Aorta (tissue), 5 donors: Measurements from ENCODE around the gene SHE. TPM values are rescaled to one million over a fixed set of nuclear protein-coding genes. Genes with fewer than 3 reads are reported as not detected.

ENCODE experiments used
- ATAC-seq: fragments of 200-7000 bp; cut with Tn5 transposase; one replicate; pipeline ENCODE4 v1.9.1; 2022; ENCODE audit warnings: moderate library complexity; ENCODE audit not compliant: low FRiP score
- DNase-seq, 2 donors: peaks; one replicate each; pipeline ENCODE4 v3.0.0-alpha.2; 2020
- H3K27ac ChIP-seq, 2 donors: one replicate each; pipeline ENCODE4 v1.5.1; 2013; ENCODE audit warnings: low read length in 2 of 2, mild to moderate bottlenecking in 2 of 2, moderate library complexity in 2 of 2, control low read depth in 1 of 2, inconsistent platforms in 1 of 2, low read depth in 1 of 2
- H3K27me3 ChIP-seq, 2 donors: one replicate each; pipeline ENCODE4 v1.6.1; 2013; ENCODE audit warnings: control low read depth in 1 of 2, low read length in 1 of 2, mild to moderate bottlenecking in 1 of 2, moderate library complexity in 1 of 2; ENCODE audit not compliant: insufficient read depth in 2 of 2, control insufficient read depth in 1 of 2
- H3K36me3 ChIP-seq, 2 donors: one replicate each; pipeline ENCODE4 v1.6.1; 2013; ENCODE audit warnings: control low read depth in 1 of 2, low read length in 1 of 2, mild to moderate bottlenecking in 1 of 2; ENCODE audit not compliant: insufficient read depth in 2 of 2, control insufficient read depth in 1 of 2
- H3K4me1 ChIP-seq, 2 donors: one replicate each; pipeline ENCODE4 v1.6.1; 2013; ENCODE audit warnings: low read length in 2 of 2, control low read depth in 1 of 2, mild to moderate bottlenecking in 1 of 2, moderate library complexity in 1 of 2; ENCODE audit not compliant: insufficient read depth in 2 of 2, control insufficient read depth in 1 of 2
- H3K4me3 ChIP-seq, 2 donors: one replicate each; pipeline ENCODE4 v1.5.1; 2013; ENCODE audit warnings: low read length in 2 of 2, control low read depth in 1 of 2, mild to moderate bottlenecking in 1 of 2
- H3K9me3 ChIP-seq: one replicate; pipeline ENCODE4 v1.6.1; 2013; ENCODE audit warnings: mild to moderate bottlenecking, low read length; ENCODE audit not compliant: control insufficient read depth
- WGBS, 2 donors: extraction: QIAGEN DNeasy Blood & Tissue Kit; methylation state at CpG; one replicate each; pipeline ENCODE4 v1.1.7; 2013; 5-methylcytosine and 5-hydroxymethylcytosine counted together
- intact Hi-C, 2 donors: fragments of 100-400 bp; cut with DNase I; formaldehyde crosslinking; loops; one replicate each; pipeline versions ENCODE4 v1.14.2 to v1.15.0; 2022
- polyA plus RNA-seq, 2 donors: library from polyadenylated mRNA; stranded (reverse); fragments of 200-250 nt; gene quantifications; one replicate each; pipeline ENCODE4 v1.2.3, GENCODE V29; 2013
- total RNA-seq, 2 donors: library from RNA; stranded (reverse); fragmentation: NEBNext Ultra II Directional; extraction: Animal tissue kit (Norgen Biotek cat#: 25700); gene quantifications; one replicate each; pipeline ENCODE4 v1.2.1, GENCODE V29; 2021
- donor health status: healthy with polysubstance abuse.
- donor health status: Bipolar disorder and iron deficiency.
- donor health status: DM: no; HTN: no; CAD: no.
- donor health status: DM: no; HTN: no; CAD: no.
- donor health status: DM: yes; HTN: yes; CAD: no.

Gene SHE
- total and polyA plus RNA-seq, 4 donors, result 2.9 to 44.1 (median 13.6) TPM

DNA sequence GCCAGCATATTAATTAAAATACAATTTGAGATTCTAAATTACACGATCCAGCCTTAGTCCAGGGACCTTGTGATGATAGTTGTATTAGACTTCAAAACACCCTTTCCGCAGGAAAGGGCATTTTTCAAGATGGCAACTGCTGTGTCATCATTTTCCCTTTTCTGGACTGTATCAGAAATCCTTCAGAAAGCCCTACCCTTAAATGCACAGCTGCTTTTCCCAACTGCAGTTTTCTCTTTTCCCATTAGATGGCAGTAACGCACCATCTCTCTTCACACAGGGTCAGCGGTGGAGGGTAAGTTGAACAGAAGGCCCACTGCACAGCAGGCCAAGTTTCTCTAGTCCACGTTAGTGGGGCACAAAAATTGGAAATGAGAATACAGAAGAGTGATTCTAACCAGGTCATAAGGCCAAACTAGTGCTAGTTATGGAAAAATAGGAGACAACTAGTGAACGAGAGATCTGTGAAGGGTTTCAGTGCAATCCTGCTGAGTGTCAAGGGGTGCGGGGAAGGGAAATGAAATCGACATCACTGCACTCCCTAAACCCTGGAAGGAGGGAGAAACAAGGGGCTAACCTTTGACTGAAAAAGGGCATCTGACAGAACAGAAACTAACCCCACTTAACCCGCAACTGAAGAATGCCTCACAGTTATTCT lies 22.3 kb downstream of the SHE start:
- Histone ChIP-seq H3K9me3 (no peaks in the 10 kb centered on the region), H3K27ac (no peak overlapping the region), H3K4me1 (no peaks in the 10 kb centered on the region), H3K4me3 (no peak overlapping the region), H3K36me3 (no peaks in the 10 kb centered on the region), H3K27me3 (no peaks in the 10 kb centered on the region)
- 40% methylated on average over 9 of the region's 9 CpGs for WGBS, 2 donors
- ATAC-seq, result peak; percentile 94
- peak in 1 of 2 donors; percentile 56 for DNase-seq
- intact Hi-C loops, result loop anchor here (5.0 kb wide), 3 partner anchors 67 to 602 kb away; no protein-coding TSS in a partner anchor

DNA sequence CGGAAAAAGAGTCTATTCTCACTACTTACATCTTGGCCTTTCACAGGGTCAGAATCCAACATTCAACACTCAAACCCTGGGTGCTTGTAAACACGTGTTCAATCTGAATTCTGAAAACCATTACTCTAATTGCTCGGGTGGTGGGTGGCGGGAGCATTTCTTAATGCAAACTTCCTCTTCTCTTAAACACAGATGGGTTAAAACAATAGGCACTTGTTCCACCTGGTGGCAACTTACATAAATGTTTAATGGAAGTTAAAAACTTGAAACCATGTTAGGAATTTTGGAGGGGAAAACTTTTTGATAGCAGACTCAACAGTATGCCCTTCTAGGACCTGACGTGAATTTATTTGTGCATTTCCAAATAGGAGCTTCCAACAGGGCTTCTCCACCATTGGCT lies 23.6 kb downstream of the SHE start:
- intact Hi-C loops, result no loop called here
- DNase-seq (no peak), ATAC-seq (no peak)
- WGBS, 2 donors, result 69 to 75% methylated on average over 5 of the region's 5 CpGs
- H3K4me3 ChIP-seq, result no peak overlapping the region
- no peak overlapping the region for H3K27ac ChIP-seq
- no peaks in the 10 kb centered on the region for H3K36me3 ChIP-seq
- no peaks in the 10 kb centered on the region for H3K4me1 ChIP-seq
- no peaks in the 10 kb centered on the region for H3K27me3 ChIP-seq
- no peaks in the 10 kb centered on the region for H3K9me3 ChIP-seq

DNA sequence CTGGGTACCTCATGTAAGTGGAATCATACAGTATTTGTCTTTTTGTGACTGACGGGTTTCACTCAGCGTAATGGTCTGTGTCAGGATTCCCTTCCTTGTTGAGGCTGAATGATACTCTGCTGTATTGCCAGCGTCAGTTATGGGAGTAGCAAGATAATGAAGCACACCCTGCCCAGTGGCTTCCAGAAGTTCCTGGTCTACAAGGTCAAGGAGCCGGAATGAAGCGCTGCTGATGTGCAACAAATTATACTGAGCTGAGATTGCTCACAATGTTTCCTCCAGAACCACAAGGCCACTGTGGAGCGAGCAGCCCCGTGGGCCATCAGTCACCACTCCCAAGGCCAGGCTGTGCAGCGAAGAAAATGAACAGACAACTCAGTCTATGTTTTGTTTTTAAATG lies 24.2 kb downstream of the SHE start:
- Histone ChIP-seq H3K9me3 (no peaks in the 10 kb centered on the region), H3K27me3 (no peaks in the 10 kb centered on the region), H3K4me1 (no peaks in the 10 kb centered on the region), H3K27ac (no peak overlapping the region), H3K4me3 (no peak overlapping the region), H3K36me3 (no peaks in the 10 kb centered on the region)
- 91% methylated on average over 8 of the region's 8 CpGs for WGBS, 2 donors
- intact Hi-C loops, result no loop called here
- ATAC-seq (no peak), DNase-seq (no peak)

DNA sequence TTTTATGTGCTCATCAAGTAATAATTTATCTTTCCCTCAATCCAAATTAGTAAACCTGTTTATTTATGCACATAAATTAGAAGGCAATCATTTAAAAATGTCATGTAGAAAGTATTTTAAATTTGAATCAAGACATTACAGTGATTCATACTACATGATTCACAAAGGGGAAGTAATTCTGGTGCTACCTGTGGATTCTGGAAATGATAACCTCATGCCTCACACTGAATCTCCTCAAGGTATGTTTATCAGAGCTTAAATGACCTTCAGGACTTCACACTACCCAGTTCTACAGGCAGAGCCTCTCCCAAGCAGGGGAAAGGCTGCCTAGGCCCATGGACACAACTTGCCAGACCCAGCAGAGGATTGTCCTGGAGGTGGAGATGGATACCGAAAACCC lies 25.4 kb downstream of the SHE start:
- Histone ChIP-seq H3K36me3 (no peaks in the 10 kb centered on the region), H3K4me3 (no peak overlapping the region), H3K4me1 (no peaks in the 10 kb centered on the region), H3K27ac (no peak overlapping the region), H3K27me3 (no peaks in the 10 kb centered on the region), H3K9me3 (no peaks in the 10 kb centered on the region)
- 94 to 100% methylated on average over 1 of the region's 1 CpG for WGBS, 2 donors
- intact Hi-C loops, result no loop called here
- DNase-seq (no peak), ATAC-seq (no peak)

DNA sequence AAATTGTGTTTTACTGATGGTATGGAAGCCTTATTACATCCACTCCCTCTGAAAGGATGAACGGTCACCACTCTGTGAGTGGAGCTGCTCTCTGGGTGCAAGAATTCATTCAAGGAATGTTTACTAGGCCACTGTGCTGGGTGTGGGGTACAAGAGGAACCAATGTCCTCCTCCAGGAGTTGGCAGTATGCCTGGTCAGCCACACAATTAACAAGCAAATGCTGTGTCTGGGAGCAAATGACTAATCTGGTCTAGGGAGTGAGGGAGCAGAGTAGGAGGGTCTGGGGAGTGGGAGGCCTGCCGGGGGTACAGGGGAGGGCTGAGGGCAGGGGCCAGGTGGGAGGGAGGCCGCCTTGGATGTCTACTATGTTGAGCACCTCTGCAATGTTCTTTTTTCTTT lies 27.4 kb downstream of the SHE start:
- DNase-seq, result peak in 1 of 2 donors; percentile 70
- WGBS, 2 donors, result 70 to 71% methylated on average over 3 of the region's 3 CpGs
- no peak for ATAC-seq

DNA sequence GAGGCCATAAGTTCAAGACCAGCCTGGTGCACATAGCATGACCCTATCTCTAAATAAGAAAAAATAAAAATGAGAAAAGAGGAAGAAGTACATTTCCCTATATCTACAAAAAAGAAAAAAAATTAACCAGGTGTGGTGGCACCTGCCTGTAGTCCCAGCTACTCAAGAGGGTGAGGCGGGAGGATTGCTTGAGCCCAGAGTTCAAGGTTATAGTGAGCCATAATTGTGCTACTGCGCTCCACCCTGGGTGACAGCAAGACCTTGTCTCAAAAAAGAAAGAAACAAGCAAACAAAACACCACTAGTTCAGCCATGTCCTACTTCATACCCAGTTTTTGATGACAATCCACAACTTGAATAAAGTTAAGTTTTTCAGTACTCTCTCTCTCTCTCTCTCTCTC lies 30.9 kb downstream of the SHE start:
- Histone ChIP-seq H3K9me3 (no peaks in the 10 kb centered on the region), H3K4me3 (no peak overlapping the region), H3K27me3 (no peaks in the 10 kb centered on the region), H3K4me1 (no peaks in the 10 kb centered on the region), H3K27ac (no peak overlapping the region), H3K36me3 (no peaks in the 10 kb centered on the region)
- no peak for ATAC-seq
- no peak for DNase-seq
- 92% methylated on average over 2 of the region's 2 CpGs for WGBS, 2 donors
- intact Hi-C loops, result no loop called here

More for the DNA sequence above, 27.4 kb downstream of the SHE start:
- Histone ChIP-seq H3K27ac (no peak overlapping the region), H3K9me3 (no peaks in the 10 kb centered on the region), H3K4me1 (no peaks in the 10 kb centered on the region), H3K4me3 (no peak overlapping the region), H3K36me3 (no peaks in the 10 kb centered on the region), H3K27me3 (no peaks in the 10 kb centered on the region)
- intact Hi-C loops, result no loop called here

DNA sequence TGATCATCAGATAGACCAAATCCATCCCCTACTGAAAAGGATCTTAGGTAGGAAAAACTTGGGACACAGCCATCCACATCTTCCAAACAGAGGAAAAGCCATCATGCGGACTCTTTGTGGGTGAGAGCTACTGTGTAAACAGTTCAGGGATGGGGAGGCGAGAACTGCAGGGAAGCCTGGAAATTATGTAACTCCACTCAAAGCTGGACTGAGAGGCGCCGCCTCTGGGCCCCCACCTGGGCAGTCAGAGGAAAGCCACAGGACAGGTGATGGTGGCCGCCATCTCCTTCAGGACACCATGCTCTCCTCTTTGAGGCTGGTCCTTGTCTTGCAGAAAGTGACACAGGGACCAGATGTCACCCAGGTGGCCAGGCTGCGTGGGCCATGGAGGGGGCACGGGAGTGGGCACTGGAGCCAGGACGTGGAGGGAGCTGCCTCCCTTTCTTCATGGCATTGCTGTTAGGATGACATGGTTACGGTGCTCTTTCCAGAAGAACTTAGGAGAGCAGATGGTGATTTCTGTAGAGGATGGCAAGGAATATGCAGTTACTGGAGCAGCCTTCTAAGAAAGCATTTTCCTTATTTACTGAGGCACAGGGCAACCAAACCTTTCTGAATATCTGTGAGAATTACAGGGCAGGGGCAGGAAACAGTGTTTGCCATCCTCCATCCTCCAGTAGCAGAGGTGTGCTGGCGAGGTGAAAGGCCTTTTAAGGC lies 32.2 kb downstream of the SHE start:
- no peak overlapping the region for H3K4me3 ChIP-seq
- no peak for DNase-seq
- intact Hi-C loops, result loop anchor here in 1 of 2 donors (10.0 kb wide), 1 partner anchor 65 kb away; the partner anchor contains the start of gene IL6R
- no peaks in the 10 kb centered on the region for H3K36me3 ChIP-seq
- no peaks in the 10 kb centered on the region for H3K4me1 ChIP-seq
- no peak for ATAC-seq
- H3K9me3 ChIP-seq, result no peaks in the 10 kb centered on the region
- no peaks in the 10 kb centered on the region for H3K27me3 ChIP-seq
- 91% methylated on average over 10 of the region's 10 CpGs for WGBS, 2 donors
- H3K27ac ChIP-seq, result no peak overlapping the region

DNA sequence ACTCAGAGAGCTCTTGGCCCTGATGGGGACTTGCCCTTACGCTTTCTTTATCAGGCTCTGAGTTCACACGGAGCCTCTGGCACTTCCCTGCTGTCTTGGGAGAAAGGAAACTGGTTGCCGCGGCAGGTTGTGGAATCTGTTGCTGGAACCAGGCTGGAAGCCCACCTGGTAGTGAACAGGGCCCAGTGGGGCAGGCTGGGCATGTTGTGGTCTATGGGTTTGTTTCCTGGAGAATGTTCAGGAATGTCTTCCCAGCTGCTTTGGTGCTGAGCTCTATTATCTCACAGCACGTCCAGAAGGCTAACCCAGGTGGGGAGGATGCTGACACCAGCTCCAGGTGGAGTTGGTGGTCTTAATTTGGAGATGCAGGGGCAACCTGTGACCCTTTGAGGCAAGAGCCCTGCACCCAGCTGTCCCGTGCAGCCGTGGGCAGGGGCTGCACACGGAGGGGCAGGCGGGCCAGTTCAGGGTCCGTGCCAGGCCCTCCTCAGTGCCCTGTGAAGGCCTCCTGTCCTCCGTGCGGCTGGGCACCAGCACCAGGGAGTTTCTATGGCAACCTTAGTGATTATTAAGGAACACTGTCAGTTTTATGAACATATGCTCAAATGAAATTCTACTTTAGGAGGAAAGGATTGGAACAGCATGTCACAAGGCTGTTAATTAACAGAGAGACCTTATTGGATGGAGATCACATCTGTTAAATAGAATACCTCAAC lies 33.5 kb downstream of the SHE start:
- DNase-seq (peak in 1 of 2 donors; percentile 57), ATAC-seq (no peak)
- no peaks in the 10 kb centered on the region for H3K4me1 ChIP-seq
- intact Hi-C loops, result loop anchor here in 1 of 2 donors (10.0 kb wide), 1 partner anchor 64 kb away; the partner anchor contains the start of gene IL6R
- H3K36me3 ChIP-seq, result no peaks in the 10 kb centered on the region
- H3K27me3 ChIP-seq, result no peaks in the 10 kb centered on the region
- WGBS, 2 donors, result 80 to 82% methylated on average over 12 of the region's 12 CpGs
- no peaks in the 10 kb centered on the region for H3K9me3 ChIP-seq
- H3K27ac ChIP-seq, result no peak overlapping the region
- H3K4me3 ChIP-seq, result no peak overlapping the region
